Measurements from ENCODE around the gene CREBRF.

DNA sequence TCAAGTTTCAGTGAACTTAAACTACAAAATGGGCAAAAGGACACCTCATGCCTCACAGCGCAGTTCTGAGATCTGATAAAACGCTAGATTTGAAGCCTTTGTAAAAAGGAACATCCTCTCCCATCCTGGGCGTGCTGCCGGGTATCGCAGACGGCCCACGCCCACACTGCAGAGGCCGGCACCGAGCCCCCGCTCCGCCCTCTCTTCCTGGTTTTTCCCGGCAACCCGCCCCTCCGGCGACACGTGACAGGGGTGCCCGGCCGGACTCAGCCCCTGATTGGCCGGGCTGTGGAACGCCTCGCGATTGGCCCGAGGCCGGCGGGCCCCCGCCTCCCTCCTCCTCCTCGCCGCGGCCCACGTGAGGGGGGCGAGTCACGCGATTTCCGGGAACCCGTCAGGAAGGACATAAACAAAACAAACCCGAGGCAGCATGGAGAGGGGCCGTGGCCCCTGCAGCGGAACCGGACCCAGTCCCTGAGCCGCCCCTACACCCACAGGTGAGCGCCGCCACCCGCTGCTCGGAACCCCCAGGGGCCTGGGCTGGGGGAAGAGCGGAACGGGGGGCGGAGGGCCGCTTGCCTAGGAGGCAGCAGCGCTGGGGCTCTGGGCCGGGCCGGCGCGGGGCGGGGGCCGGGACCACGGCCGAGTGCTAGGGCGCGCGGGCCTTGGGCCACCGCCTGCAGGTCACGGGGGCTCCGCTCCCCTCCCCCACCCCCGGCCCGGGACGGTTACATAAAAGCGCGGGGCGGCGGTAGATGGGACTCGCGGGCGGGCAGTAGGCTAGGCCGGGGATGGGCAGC lies at the start of gene CREBRF:
- TF ChIP-seq POLR2A (IDR thresholded peaks at IDR 0.05): peak; percentile 22 to 58
- TF ChIP-seq, protein P1, sequence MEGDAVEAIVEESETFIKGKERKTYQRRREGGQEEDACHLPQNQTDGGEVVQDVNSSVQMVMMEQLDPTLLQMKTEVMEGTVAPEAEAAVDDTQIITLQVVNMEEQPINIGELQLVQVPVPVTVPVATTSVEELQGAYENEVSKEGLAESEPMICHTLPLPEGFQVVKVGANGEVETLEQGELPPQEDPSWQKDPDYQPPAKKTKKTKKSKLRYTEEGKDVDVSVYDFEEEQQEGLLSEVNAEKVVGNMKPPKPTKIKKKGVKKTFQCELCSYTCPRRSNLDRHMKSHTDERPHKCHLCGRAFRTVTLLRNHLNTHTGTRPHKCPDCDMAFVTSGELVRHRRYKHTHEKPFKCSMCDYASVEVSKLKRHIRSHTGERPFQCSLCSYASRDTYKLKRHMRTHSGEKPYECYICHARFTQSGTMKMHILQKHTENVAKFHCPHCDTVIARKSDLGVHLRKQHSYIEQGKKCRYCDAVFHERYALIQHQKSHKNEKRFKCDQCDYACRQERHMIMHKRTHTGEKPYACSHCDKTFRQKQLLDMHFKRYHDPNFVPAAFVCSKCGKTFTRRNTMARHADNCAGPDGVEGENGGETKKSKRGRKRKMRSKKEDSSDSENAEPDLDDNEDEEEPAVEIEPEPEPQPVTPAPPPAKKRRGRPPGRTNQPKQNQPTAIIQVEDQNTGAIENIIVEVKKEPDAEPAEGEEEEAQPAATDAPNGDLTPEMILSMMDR (IDR thresholded peaks at IDR 0.05): peak in 1 of 6 experiments; percentile 7

Data from adrenal gland (tissue), 5 donors.